K562 (cell line): ENCODE data around the gene ESRRB. TPM values are rescaled to one million over a fixed set of nuclear protein-coding genes. Genes with fewer than 3 reads are reported as not detected.

ENCODE experiments used
- ATF6 ChIP-seq: sonication (generic); formaldehyde crosslinking; IDR thresholded peaks from 2 replicates; pipeline ENCODE4 v1.4.0; 2020; ENCODE audit warnings: mild to moderate bottlenecking, missing genetic modification reagents
- CEBPZ ChIP-seq: fragments of 150-350 bp; IDR thresholded peaks from 2 replicates; pipeline ENCODE4 v1.6.1; 2014; ENCODE audit warnings: low read depth, mild to moderate bottlenecking, low read length, borderline replicate concordance
- HDAC6 ChIP-seq: IDR thresholded peaks from 2 replicates; pipeline ENCODE4 v1.6.1; 2012; ENCODE audit warnings: low read depth, mild to moderate bottlenecking, control low read depth, inconsistent platforms, low read length, moderate library complexity
- MAFF ChIP-seq: IDR thresholded peaks from 2 replicates; pipeline ENCODE4 v1.6.1; 2012; ENCODE audit warnings: low read length, improper control_type of control experiment
- NCOA6 ChIP-seq: fragments of 450-650 bp; IDR thresholded peaks from 2 replicates; pipeline ENCODE4 v1.6.1; 2017; ENCODE audit warnings: mild to moderate bottlenecking
- TSHZ1 ChIP-seq: fragments of 250-450 bp; sonication (Bioruptor Pico); IDR thresholded peaks from 2 replicates; pipeline ENCODE4 v1.4.0; 2020; ENCODE audit warnings: mild to moderate bottlenecking, moderate library complexity
- ZFP1 ChIP-seq: fragments of 450-650 bp; formaldehyde crosslinking; IDR thresholded peaks from 2 replicates; pipeline ENCODE4 v1.4.0; 2020; ENCODE audit warnings: mild to moderate bottlenecking, mixed read lengths
- ZFX ChIP-seq: sonication (generic); formaldehyde crosslinking; IDR thresholded peaks from 2 replicates; pipeline ENCODE4 v1.8.0; 2022; ENCODE audit warnings: mild to moderate bottlenecking, missing genetic modification reagents, moderate library complexity
- ZNF561 ChIP-seq: fragments of 450-650 bp; formaldehyde crosslinking; conservative IDR thresholded peaks from 2 replicates; pipeline ENCODE4 v1.4.0; 2020; ENCODE audit warnings: mild to moderate bottlenecking, moderate library complexity
- ZNF589 ChIP-seq: fragments of 200-800 bp; sonication (Bioruptor generic); IDR thresholded peaks from 2 replicates; pipeline ENCODE4 v1.6.1; 2016; ENCODE audit warnings: low read depth, missing genetic modification characterization, missing compliant biosample characterization
- ZNF764 ChIP-seq: fragments of 250-450 bp; sonication (Bioruptor Pico); IDR thresholded peaks from 2 replicates; pipeline ENCODE4 v1.4.0; 2020; ENCODE audit warnings: low read depth, mild to moderate bottlenecking, moderate library complexity
- polyA plus RNA-seq, 8 experiments: library from polyadenylated mRNA; depleted of rRNA in 4 of 8; stranded (reverse) in 5 of 8; unstranded in 3 of 8; fragments of >200 nt; fragmentation: Nextera tagmentation in 2 of 8; fragmentation: Illumina TruSeq in 1 of 8; extraction: Ambion mirVana in 2 of 8; extraction: Trizol in 1 of 8; gene quantifications; 2 replicates each; pipeline versions ENCODE4 v1.2.1 to v1.2.3, GENCODE V29; 2011 to 2014; ENCODE audit warnings: inconsistent platforms in 1 of 8, missing spikeins in 1 of 8
- total RNA-seq, 7 experiments: library from RNA; depleted of rRNA in 6 of 7; stranded (reverse); fragments of >200 nt in 6 of 7; fragmentation: Illumina TruSeq in 2 of 7; extraction: Trizol in 2 of 7; gene quantifications; 2 replicates each; pipeline versions ENCODE4 v1.2.1 to v1.2.3, GENCODE V29; 2011 to 2021; ENCODE audit warnings: low replicate concordance in 1 of 7

Gene ESRRB
- total and polyA plus RNA-seq, 9 of the 15 experiments (the other 6 are each of a cell fraction or from before 2014, with no cell fraction given) = 3.2 to 24.7 (median 14.5) TPM

GRCh38 chr14:76472199-76472723, 96.3 kb downstream of the ESRRB start (continued):
- no peak for TF ChIP-seq MAFF
- no peak for TF ChIP-seq ZNF589 (CRISPR knock-in tag)
- no peak for TF ChIP-seq ZNF764 (CRISPR knock-in tag)
- TF ChIP-seq CEBPZ = no peak
- no peak for TF ChIP-seq NCOA6
- no peak for TF ChIP-seq ZFP1
- TF ChIP-seq ZFX (CRISPR knock-in tag) = no peak
- TF ChIP-seq ATF6 (CRISPR knock-in tag) = no peak
- no peak for TF ChIP-seq TSHZ1 (CRISPR knock-in tag)
- TF ChIP-seq HDAC6 = no peak
- TF ChIP-seq ZNF561 (CRISPR knock-in tag) = no peak
